Measurements from ENCODE around the gene CCDC28B.

Gene CCDC28B

GRCh38 chr1:32172621-32173245, 27.7 kb upstream of the CCDC28B start:
- DNase-seq (ENCODE audit: low spot score) = no peak
- no peak for TF ChIP-seq CTCF (IDR thresholded peaks at IDR 0.05; ENCODE audit: extremely low read depth, missing control alignments)

GRCh38 chr1:32178380-32179192, 21.8 kb upstream of the CCDC28B start:
- DNase-seq (ENCODE audit: low spot score) = no peak
- TF ChIP-seq CTCF (IDR thresholded peaks at IDR 0.05; ENCODE audit: extremely low read depth, missing control alignments) = no peak

- TF ChIP-seq CTCF (IDR thresholded peaks at IDR 0.05; ENCODE audit: extremely low read depth, missing control alignments) = no peak
- DNase-seq (ENCODE audit: low spot score) = no peak
Observed at GRCh38 chr1:32179193-32179442, 21.3 kb upstream of the CCDC28B start.

- no peak for TF ChIP-seq CTCF (IDR thresholded peaks at IDR 0.05; ENCODE audit: extremely low read depth, missing control alignments)
- peak; percentile 98 for DNase-seq (ENCODE audit: low spot score)
Observed at GRCh38 chr1:32179443-32180185, 20.8 kb upstream of the CCDC28B start, which contains the start of gene TXLNA. Gene TXLNA, plus strand, starts transcription at chr1:32179675. Its CDS starts 671 bp downstream, at chr1:32180346.

- TF ChIP-seq CTCF (IDR thresholded peaks at IDR 0.05; ENCODE audit: extremely low read depth, missing control alignments) = no peak
- DNase-seq (ENCODE audit: low spot score) = peak; percentile 39
Observed at GRCh38 chr1:32180186-32181060, 20.0 kb upstream of the CCDC28B start.

GRCh38 chr1:32181065-32181464, 19.3 kb upstream of the CCDC28B start:
- TF ChIP-seq CTCF (IDR thresholded peaks at IDR 0.05; ENCODE audit: extremely low read depth, missing control alignments) = no peak
- no peak for DNase-seq (ENCODE audit: low spot score)
